Fibroblast of villous mesenchyme (primary cell): Measurements from ENCODE around the gene ANP32E. TPM values are rescaled to one million over a fixed set of nuclear protein-coding genes. Genes with fewer than 3 reads are reported as not detected.

ENCODE experiments used
- DNase-seq: peaks from one replicate; pipeline ENCODE4 v3.0.0-alpha.2; 2010; ENCODE audit warnings: low read depth
- H3K4me3 ChIP-seq: 2 replicates; pipeline ENCODE4 v1.5.1; 2011; ENCODE audit warnings: low read depth, mild to moderate bottlenecking, low read length
- CTCF ChIP-seq: IDR thresholded peaks from 2 replicates; pipeline ENCODE4 v1.5.1; 2012; ENCODE audit warnings: low read depth, mild to moderate bottlenecking, low read length; ENCODE audit not compliant: insufficient read depth
- total RNA-seq: library from RNA; depleted of rRNA; stranded (reverse); fragments of >200 nt; gene quantifications from 2 replicates; pipeline ENCODE4 v1.2.3, GENCODE V29; 2012

The ANP32E gene
- 27.4 and 30.7 TPM in 2 replicates for total RNA-seq

GRCh38 chr1:150235852-150236613, at the start of gene ANP32E:
Gene ANP32E, minus strand, starts transcription at chr1:150236112. Its CDS starts 326 bp downstream, at chr1:150235786.
- peak; percentile 8 for TF ChIP-seq CTCF
- DNase-seq: peak; percentile 99
- peak within 1 kb of the TSS; percentile 84 for H3K4me3 ChIP-seq

GRCh38 chr1:150283260-150283659, 47.3 kb upstream of the ANP32E start:
- DNase-seq: no peak
- no peak overlapping the region for H3K4me3 ChIP-seq
- no peak for TF ChIP-seq CTCF

GRCh38 chr1:150282558-150282958, 46.6 kb upstream of the ANP32E start:
- H3K4me3 ChIP-seq: peak overlapping the region; percentile 65
- no peak for TF ChIP-seq CTCF
- no peak for DNase-seq

- DNase-seq: peak; percentile 97
- peak within 1 kb of the TSS; percentile 65 for H3K4me3 ChIP-seq
- no peak for TF ChIP-seq CTCF
These were observed 46.0 kb upstream of the ANP32E start, which contains the start of gene CIART for GRCh38 chr1:150281758-150282557. Gene CIART, plus strand, starts transcription at chr1:150282554. Its CDS starts 714 bp downstream, at chr1:150283268.

GRCh38 chr1:150281221-150281757, 45.4 kb upstream of the ANP32E start:
- TF ChIP-seq CTCF: peak; percentile 73
- peak overlapping the region; percentile 65 for H3K4me3 ChIP-seq
- peak; percentile 77 for DNase-seq

- no peak for DNase-seq
- no peak for TF ChIP-seq CTCF
These were observed 44.3 kb upstream of the ANP32E start for GRCh38 chr1:150280138-150280707.

More at GRCh38 chr1:150280138-150280707, 44.3 kb upstream of the ANP32E start:
- no peak overlapping the region for H3K4me3 ChIP-seq
